Measurements from ENCODE around the gene PCDH9. TPM values are rescaled to one million over a fixed set of nuclear protein-coding genes. Genes with fewer than 3 reads are reported as not detected.

Gene PCDH9
- total and polyA plus RNA-seq, 9 donors = 0.18 to 6.5 (median 1.3) TPM

GRCh38 chr13:67186995-67187569 lies 43.1 kb downstream of the PCDH9 start:
- Histone ChIP-seq H3K27ac (no peak overlapping the region), H3K4me1 (ENCODE audit: insufficient read depth) (no peaks in the 10 kb centered on the region), H3K27me3 (no peaks in the 10 kb centered on the region), H3K36me3 (no peaks in the 10 kb centered on the region), H3K9me3 (no peaks in the 10 kb centered on the region), H3K4me3 (no peak overlapping the region)
- whole genome bisulfite sequencing, 3 donors = 70 to 79% (median 75%) methylated on average over 6 of the region's 6 CpGs
- intact Hi-C loops (cut with DNase I) = no loop called here
- DNase-seq = no peak
- TF ChIP-seq EP300 (IDR thresholded peaks at IDR 0.05) = no peak
- no peak for TF ChIP-seq CTCF (IDR thresholded peaks at IDR 0.05)
- no peak for TF ChIP-seq POLR2A (IDR thresholded peaks at IDR 0.05)

DNA sequence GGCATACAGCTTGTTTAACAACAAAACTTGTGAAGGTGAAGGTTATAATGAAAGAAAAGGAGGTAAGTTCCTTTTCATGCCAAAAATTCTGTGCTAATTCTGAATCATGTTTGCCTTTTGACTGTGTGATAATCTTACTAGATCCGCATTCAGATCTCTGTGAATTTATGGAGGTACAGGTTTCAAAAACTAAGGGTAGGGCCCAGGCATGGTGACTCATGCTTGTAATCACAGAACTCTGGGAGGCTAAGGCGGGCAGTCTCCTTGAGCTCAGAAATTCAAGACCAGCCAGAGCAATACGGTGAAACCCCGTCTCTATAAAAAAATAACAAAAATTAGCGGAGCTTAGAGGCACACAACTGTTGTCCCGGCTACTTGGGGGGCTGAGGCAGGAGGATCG lies 45.9 kb downstream of the PCDH9 start:
- Histone ChIP-seq H3K4me3 (no peak overlapping the region), H3K4me1 (ENCODE audit: insufficient read depth) (no peaks in the 10 kb centered on the region), H3K9me3 (no peaks in the 10 kb centered on the region), H3K36me3 (no peaks in the 10 kb centered on the region), H3K27ac (no peak overlapping the region), H3K27me3 (no peaks in the 10 kb centered on the region)
- 94 to 96% (median 95%) methylated on average over 7 of the region's 7 CpGs for WGBS, 3 donors
- no peak for DNase-seq
- intact Hi-C loops (cut with DNase I) = no loop called here
- TF ChIP-seq CTCF (IDR thresholded peaks at IDR 0.05) (no peak), EP300 (IDR thresholded peaks at IDR 0.05) (no peak), POLR2A (IDR thresholded peaks at IDR 0.05) (no peak)

DNA sequence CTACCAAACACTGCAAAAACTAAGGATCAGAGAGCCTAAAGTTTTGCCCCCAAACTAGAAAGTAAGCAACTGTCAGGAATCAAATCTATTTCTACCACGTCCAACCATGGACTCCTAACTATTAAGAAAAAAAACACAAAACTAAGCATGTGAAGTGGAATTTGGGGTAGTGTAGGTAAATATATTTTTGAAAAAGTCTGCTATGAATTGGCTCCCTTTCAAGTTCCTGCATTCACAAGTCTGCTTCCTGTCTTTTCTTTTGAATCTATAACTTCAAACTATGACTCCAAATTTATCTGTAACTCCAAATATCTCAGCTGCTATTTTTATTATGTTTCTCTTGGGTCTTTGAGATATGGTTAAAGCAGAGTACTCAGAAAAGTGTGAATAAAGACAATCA lies 47.0 kb downstream of the PCDH9 start:
- H3K27ac ChIP-seq = no peak overlapping the region
- DNase-seq = no peak
- H3K9me3 ChIP-seq = no peaks in the 10 kb centered on the region
- WGBS, 3 donors = 52 to 68% (median 53%) methylated on average over 1 of the region's 1 CpG
- H3K4me3 ChIP-seq = no peak overlapping the region
- intact Hi-C loops (cut with DNase I) = no loop called here
- TF ChIP-seq POLR2A (IDR thresholded peaks at IDR 0.05) (no peak), CTCF (IDR thresholded peaks at IDR 0.05) (no peak), EP300 (IDR thresholded peaks at IDR 0.05) (no peak)
- no peaks in the 10 kb centered on the region for H3K27me3 ChIP-seq
- H3K4me1 ChIP-seq (ENCODE audit: insufficient read depth) = no peaks in the 10 kb centered on the region
- no peaks in the 10 kb centered on the region for H3K36me3 ChIP-seq

DNA sequence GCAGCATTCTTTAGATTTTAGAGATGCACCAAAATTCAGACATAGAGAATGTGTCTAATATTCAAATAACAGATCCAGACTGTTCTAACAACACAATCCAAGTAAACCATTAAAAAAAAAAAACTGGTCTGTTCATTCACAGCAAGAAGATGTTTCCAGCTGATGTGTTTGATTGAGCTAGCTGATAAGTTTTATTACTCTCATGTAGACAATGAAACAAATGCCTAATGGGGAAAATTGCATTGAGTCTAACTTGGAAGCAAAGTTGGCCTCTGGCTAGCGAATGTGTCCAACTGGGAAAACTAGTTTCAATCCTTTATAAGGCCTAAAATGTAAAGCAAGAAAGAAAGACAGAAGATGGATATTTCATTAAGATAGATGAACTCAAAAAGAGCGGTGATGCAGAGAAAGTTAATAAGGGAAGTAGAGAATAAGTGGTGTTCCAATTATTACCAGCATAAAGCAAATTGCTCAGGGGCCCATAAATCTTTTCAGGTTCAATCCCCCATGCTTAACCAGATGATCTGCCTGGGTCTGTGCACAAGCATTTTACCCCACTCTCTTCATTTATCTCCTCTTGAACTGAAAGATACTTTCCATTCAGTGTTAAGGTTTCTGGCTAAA lies 54.2 kb downstream of the PCDH9 start:
- Histone ChIP-seq H3K27ac (no peak overlapping the region), H3K9me3 (no peaks in the 10 kb centered on the region), H3K4me1 (ENCODE audit: insufficient read depth) (no peaks in the 10 kb centered on the region), H3K4me3 (no peak overlapping the region), H3K36me3 (no peaks in the 10 kb centered on the region), H3K27me3 (no peaks in the 10 kb centered on the region)
- no peak for DNase-seq
- intact Hi-C loops (cut with DNase I) = no loop called here
- 92 to 99% (median 98%) methylated on average over 2 of the region's 2 CpGs for WGBS, 3 donors
- TF ChIP-seq EP300 (IDR thresholded peaks at IDR 0.05) = no peak
- TF ChIP-seq CTCF (IDR thresholded peaks at IDR 0.05) = no peak
- no peak for TF ChIP-seq POLR2A (IDR thresholded peaks at IDR 0.05)
